ENCODE data around the gene CCDC28B. TPM values are rescaled to one million over a fixed set of nuclear protein-coding genes. Genes with fewer than 3 reads are reported as not detected.
A peak's percentile ranks its signal among the peaks of the same experiment; 100 is the strongest.

Gene CCDC28B
- total RNA-seq, 2 experiments from 2014 or later = 28.3 to 53.4 TPM

DNA sequence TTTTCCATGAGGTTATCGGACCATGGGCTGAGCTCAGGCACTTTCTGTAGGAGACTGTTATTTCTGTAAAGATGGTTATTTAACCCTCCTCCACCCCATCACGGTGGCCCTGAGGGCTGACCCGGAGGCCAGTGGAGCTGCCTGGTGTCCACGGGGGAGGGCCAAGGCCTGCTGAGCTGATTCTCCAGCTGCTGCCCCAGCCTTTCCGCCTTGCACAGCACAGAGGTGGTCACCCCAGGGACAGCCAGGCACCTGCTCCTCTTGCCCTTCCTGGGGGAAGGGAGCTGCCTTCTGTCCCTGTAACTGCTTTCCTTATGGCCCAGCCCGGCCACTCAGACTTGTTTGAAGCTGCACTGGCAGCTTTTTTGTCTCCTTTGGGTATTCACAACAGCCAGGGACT, 2.6 kb upstream of the CCDC28B start:
- intact Hi-C loops (cut with micrococcal nuclease; ENCODE audit: unreplicated experiment) = no loop called here
- no peak for TF ChIP-seq EZH2phosphoT487 (IDR thresholded peaks at IDR 0.05; ENCODE audit: borderline replicate concordance, low read depth, low read length)
- TF ChIP-seq, protein P1, sequence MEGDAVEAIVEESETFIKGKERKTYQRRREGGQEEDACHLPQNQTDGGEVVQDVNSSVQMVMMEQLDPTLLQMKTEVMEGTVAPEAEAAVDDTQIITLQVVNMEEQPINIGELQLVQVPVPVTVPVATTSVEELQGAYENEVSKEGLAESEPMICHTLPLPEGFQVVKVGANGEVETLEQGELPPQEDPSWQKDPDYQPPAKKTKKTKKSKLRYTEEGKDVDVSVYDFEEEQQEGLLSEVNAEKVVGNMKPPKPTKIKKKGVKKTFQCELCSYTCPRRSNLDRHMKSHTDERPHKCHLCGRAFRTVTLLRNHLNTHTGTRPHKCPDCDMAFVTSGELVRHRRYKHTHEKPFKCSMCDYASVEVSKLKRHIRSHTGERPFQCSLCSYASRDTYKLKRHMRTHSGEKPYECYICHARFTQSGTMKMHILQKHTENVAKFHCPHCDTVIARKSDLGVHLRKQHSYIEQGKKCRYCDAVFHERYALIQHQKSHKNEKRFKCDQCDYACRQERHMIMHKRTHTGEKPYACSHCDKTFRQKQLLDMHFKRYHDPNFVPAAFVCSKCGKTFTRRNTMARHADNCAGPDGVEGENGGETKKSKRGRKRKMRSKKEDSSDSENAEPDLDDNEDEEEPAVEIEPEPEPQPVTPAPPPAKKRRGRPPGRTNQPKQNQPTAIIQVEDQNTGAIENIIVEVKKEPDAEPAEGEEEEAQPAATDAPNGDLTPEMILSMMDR (conservative IDR thresholded peaks at IDR 0.05; ENCODE audit: low read length) = no peak
- no peak overlapping the region for H3K27ac ChIP-seq (ENCODE audit: low read depth, low read length, poor library complexity, severe bottlenecking)
- H3K4me1 ChIP-seq (ENCODE audit: insufficient read depth, low read length, poor library complexity, severe bottlenecking) = peaks cover 39% of the 10 kb centered on the region
- no peak for DNase-seq (ENCODE audit: low spot score)
- no TSS peak for BruUV-seq (replicated peaks)
- no peak overlapping the region for H2AFZ ChIP-seq (ENCODE audit: low read length)
- no peak overlapping the region for H3K4me2 ChIP-seq (ENCODE audit: low read length)
- CTCF ChIA-PET (ENCODE audit: unreplicated experiment) = interaction anchor here (0.6 kb wide), 1 partner anchor 13 kb away, joined by 3 read pairs; no protein-coding TSS in a partner anchor
- H3K4me3 ChIP-seq (ENCODE audit: low read depth, low read length, poor library complexity, severe bottlenecking) = no peak overlapping the region
- no peaks in the 10 kb centered on the region for H3K9me2 ChIP-seq (ENCODE audit: insufficient read depth, low read length)
- no peaks in the 10 kb centered on the region for H3K79me2 ChIP-seq (ENCODE audit: insufficient read depth, low read depth, low read length)
- peaks cover 65% of the 10 kb centered on the region for H3K36me3 ChIP-seq (ENCODE audit: insufficient read depth, low read length)
- H3K9me3 ChIP-seq (ENCODE audit: low read length) = no peaks in the 10 kb centered on the region
- H4K20me1 ChIP-seq (ENCODE audit: insufficient read depth, low read length) = no peaks in the 10 kb centered on the region
- POLR2A ChIA-PET = interaction anchor here (0.5 to 0.7 kb wide), 3 partner anchors 29 to 1033 kb away, joined by 3 to 4 read pairs (median 3); no protein-coding TSS in a partner anchor

DNA sequence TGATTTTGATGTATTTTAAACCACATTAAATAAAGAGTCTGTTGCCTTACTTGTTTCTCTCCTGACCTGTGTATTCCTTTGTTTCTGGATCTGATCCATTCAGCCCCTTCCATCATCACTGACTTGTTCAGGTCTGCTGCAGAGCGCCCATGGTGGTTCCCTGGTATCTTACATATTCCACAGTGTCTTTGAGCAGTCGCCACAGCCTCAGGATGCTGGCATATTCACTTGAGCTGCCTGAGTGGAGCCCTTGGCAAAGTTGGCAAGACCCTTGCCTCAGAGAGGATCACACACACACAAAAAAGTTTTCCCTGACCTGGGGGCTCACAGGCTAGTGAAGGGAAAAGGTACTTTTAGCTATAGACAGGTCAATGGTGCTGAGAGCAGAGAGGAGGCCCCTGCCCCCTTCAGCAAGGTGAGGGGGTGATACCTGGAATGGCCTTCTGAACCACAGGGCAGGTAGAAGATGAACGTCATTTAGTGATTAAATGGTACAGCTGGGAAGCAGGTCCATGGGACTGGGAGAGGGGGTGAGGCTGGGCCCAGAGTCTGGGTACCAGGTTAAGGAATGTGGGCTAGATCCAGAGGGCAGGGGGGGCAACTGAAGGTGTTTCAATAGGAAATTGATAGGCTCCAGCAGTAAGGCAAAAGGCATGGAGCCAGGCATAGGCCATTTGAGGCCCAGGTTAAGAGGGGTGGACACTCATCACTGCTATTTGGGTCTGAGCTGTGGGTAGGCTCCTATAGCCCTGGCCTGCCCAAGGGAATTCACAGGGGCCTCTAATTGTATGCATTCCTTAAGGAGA, 2.0 kb upstream of the CCDC28B start:
- Histone ChIP-seq H3K36me3 (ENCODE audit: insufficient read depth, low read length) (peaks cover 59% of the 10 kb centered on the region), H3K27ac (ENCODE audit: low read depth, low read length, poor library complexity, severe bottlenecking) (no peak overlapping the region), H3K4me3 (ENCODE audit: low read depth, low read length, poor library complexity, severe bottlenecking) (no peak overlapping the region), H3K9me3 (ENCODE audit: low read length) (no peaks in the 10 kb centered on the region), H2AFZ (ENCODE audit: low read length) (no peak overlapping the region), H4K20me1 (ENCODE audit: insufficient read depth, low read length) (no peaks in the 10 kb centered on the region), H3K9me2 (ENCODE audit: insufficient read depth, low read length) (no peaks in the 10 kb centered on the region), H3K79me2 (ENCODE audit: insufficient read depth, low read depth, low read length) (no peaks in the 10 kb centered on the region), H3K4me2 (ENCODE audit: low read length) (peak overlapping the region; percentile 80; the same call in 1 of the 2 replicates), H3K4me1 (ENCODE audit: insufficient read depth, low read length, poor library complexity, severe bottlenecking) (peaks cover 39% of the 10 kb centered on the region)
- no peak for DNase-seq (ENCODE audit: low spot score)
- intact Hi-C loops (cut with micrococcal nuclease; ENCODE audit: unreplicated experiment) = no loop called here
- ChIA-PET CTCF (ENCODE audit: unreplicated experiment) (no interaction called here), POLR2A (interaction anchor here (0.5 to 0.6 kb wide), 2 partner anchors 28 to 1032 kb away, joined by 3 to 4 read pairs; no protein-coding TSS in a partner anchor)
- BruUV-seq (replicated peaks) = no TSS peak
- TF ChIP-seq, protein P1 (conservative IDR thresholded peaks at IDR 0.05; ENCODE audit: low read length) = no peak
- no peak for TF ChIP-seq EZH2phosphoT487 (IDR thresholded peaks at IDR 0.05; ENCODE audit: borderline replicate concordance, low read depth, low read length)
